ENCODE data around the gene COLEC11.

GRCh38 chr2:3664118-3664517 lies 69.2 kb downstream of the COLEC11 start:
- TF ChIP-seq CTCF (IDR thresholded peaks at IDR 0.05): no peak
- no peak for TF ChIP-seq POLR2A (IDR thresholded peaks at IDR 0.05)
